LNCaP clone FGC (cell line): ENCODE results near the gene ASPG.

Experiments
- DNase-seq: peaks from one replicate; pipeline ENCODE4 v3.0.0-alpha.2; 2011; ENCODE audit warnings: low read depth
- H3K4me3 ChIP-seq: 2 replicates; pipeline ENCODE4 v1.5.1; 2011; ENCODE audit warnings: mild to moderate bottlenecking, low read depth, low read length, control low read depth
- TF ChIP-seq, protein P1 (sequence below): IDR thresholded peaks from 2 replicates; pipeline ENCODE4 v1.5.1; 2012; ENCODE audit warnings: mild to moderate bottlenecking; ENCODE audit not compliant: control insufficient read depth, insufficient read depth; ENCODE audit errors: extremely low read depth

ASPG gene

DNA sequence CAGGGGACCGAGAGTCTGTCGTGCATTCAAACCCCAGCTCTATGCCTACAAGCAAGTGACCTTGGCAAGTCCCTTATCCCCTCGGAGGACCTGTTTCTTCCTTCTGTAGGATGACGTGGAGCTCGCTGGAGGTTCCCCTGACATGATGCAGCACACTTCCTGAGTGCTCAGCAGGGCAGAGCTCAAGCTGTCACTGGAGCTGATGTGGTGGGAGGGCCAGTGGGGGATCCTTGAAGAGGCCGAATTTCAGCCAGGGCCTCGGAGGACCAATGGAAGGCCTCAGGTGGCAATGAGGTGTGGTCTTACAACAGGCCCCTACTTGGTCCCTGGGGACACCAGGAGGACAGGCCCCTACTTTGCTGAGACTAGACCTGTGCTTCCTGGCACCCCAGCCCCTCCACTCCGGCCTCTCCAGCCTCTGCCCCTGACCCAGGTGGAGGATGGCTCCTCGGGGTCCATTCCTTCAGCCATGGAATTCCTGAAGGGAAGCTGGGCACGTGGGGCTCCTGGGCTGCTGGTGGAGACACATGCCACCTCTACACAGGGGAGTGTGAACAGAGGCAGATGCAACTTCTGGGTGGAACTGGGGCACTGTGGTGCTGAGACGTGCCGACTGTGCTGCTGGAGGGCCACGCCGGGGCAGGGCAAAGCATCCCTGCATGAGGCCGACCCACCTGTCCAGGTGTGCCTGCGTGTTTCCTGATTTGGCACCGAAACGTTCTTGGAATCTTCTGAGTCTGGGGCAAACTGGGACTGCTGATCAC, 34.2 kb downstream of the ASPG start:
- no peak overlapping the region for H3K4me3 ChIP-seq
- TF ChIP-seq, protein P1, sequence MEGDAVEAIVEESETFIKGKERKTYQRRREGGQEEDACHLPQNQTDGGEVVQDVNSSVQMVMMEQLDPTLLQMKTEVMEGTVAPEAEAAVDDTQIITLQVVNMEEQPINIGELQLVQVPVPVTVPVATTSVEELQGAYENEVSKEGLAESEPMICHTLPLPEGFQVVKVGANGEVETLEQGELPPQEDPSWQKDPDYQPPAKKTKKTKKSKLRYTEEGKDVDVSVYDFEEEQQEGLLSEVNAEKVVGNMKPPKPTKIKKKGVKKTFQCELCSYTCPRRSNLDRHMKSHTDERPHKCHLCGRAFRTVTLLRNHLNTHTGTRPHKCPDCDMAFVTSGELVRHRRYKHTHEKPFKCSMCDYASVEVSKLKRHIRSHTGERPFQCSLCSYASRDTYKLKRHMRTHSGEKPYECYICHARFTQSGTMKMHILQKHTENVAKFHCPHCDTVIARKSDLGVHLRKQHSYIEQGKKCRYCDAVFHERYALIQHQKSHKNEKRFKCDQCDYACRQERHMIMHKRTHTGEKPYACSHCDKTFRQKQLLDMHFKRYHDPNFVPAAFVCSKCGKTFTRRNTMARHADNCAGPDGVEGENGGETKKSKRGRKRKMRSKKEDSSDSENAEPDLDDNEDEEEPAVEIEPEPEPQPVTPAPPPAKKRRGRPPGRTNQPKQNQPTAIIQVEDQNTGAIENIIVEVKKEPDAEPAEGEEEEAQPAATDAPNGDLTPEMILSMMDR: no peak
- no peak for DNase-seq

DNA sequence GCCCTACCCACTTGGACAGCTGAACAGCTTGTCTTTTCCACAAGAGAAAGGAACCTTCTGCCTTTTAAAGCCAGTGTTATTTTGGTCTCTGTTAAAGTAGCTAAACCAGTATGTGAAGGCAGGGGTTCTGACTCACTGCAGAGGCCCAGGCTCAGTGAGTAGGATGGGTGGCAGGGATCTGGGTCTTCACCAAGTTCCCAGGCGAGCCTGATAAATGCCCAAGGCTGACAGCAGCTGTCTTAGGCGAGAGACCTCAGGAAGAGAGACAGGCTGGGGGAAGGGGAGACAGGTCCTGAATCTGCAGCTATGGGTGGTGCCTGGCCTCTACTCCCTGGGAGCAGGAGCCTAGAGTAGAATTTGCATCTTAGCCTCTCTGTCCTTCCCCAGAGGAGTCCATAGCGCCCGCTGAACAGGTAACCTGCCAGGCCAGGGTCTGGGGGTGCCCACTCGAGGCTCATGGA, 34.8 kb downstream of the ASPG start:
- TF ChIP-seq, protein P1: no peak
- H3K4me3 ChIP-seq: no peak overlapping the region
- DNase-seq: no peak

DNA sequence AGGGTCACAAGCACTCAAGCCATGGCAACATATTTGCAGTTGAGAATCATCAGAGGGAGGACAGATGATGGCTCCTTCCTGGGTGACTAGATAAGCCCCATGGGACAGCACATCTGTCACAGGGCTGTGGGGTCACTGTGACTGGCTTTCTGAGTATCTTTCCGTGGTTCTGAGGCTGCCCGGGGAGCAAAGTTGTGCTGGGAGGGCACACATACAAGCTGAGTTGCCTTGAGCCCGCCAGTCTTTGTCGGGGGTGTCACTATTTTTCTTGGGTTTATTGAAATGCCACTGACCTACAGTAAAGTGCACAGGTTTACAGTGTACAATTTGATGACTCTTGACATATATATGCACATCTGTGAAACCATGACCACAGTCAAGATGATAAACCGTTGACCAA, 35.6 kb downstream of the ASPG start:
- DNase-seq: no peak
- H3K4me3 ChIP-seq: no peak overlapping the region
- TF ChIP-seq, protein P1: no peak

DNA sequence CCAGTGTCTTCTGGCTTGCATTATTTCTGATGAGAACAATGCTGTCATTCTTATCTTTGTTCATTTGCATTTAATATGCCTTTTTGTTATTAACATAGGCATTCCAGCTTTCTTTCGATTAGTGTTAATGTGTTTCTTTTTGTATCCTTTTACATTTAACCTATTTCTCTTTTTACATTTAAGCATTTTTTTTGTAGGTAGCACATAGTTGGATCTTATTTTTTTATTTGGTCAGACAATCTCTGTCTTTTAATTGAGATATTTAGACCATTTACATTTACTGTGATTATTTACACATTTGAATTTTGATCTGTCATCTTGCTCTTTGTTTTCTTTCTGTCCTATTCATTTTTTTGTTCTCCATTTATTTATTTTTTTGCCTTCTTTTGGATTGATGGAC, 38.4 kb downstream of the ASPG start:
- TF ChIP-seq, protein P1: no peak
- no peak for DNase-seq

DNA sequence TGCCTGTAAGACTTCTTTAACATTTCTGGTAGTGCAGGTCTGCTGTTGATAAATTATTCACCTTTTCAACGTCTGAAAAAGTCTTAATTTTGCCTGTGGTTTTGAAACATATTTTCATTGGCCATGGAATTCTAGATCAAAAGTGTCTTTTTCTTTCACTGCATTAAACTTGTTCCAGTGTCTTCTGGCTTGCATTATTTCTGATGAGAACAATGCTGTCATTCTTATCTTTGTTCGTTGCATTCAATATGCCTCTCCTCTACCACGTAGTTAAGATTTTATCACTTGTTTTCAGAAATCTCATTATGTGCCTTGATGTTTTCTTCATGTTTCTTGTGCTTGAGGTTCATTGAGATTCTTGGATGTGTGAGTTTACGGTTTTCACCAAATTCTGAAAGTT, 39.5 kb downstream of the ASPG start:
- no peak for DNase-seq
- TF ChIP-seq, protein P1: no peak

More for the DNA sequence above, 38.4 kb downstream of the ASPG start:
- no peak overlapping the region for H3K4me3 ChIP-seq

DNA sequence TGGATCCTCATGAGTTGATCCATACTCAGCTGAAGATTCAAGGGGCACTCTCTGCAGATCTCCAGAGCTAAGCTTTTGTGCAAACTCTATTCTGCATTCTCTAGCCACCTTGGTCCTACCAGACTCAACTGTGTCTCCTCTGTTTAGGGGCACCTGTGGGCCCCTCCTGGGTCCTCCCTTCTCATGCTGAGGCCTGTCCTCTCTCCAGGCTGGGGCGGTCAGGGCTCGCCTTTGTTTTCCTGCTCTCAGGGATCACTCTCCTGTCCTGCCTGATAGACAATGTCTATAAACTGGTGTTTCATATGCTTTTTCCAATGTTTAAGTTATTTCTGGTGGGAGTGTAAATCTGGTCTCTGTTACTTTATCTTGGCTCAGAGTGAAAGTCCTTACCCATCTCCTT, 41.3 kb downstream of the ASPG start:
- H3K4me3 ChIP-seq: no peak overlapping the region
- no peak for DNase-seq
- TF ChIP-seq, protein P1: no peak

More for the DNA sequence above, 39.5 kb downstream of the ASPG start:
- no peak overlapping the region for H3K4me3 ChIP-seq

DNA sequence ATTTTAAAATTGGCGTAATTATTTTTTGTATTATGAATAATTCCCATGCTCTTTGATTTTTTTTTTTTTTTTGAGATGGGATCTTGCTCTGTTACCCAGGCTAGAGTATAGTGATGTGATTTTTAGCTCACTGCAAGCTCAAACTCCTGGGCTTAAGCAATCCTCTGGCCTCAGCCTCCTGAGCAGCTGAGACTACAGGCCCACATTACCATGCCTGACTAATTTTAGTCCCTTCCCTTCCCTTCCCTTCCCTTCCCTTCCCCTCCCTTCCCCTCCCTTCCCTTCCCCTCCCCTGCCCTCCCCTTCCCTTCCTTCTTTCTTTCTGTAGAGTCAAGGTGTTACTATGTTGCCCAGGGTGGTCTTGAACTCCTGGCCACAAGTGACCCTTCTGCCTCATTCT, 43.5 kb downstream of the ASPG start:
- no peak for DNase-seq
- no peak overlapping the region for H3K4me3 ChIP-seq
- TF ChIP-seq, protein P1: no peak
